Measurements from ENCODE around the gene ANKRD55. TPM values are rescaled to one million over a fixed set of nuclear protein-coding genes. Genes with fewer than 3 reads are reported as not detected.
"Not testable (repeated sequence)": the region's sequence is repeated elsewhere in the genome, so short reads cannot be mapped to it uniquely, and the experiment has no call there.

The ANKRD55 gene
- total RNA-seq, 2 experiments from 2014 or later = 0.23 to 0.50 TPM

GRCh38 chr5:56262279-56262678 lies 29.1 kb upstream of the ANKRD55 start:
- H3K4me1 Mint-ChIP-seq = no peaks in the 10 kb centered on the region
- no peak overlapping the region for H3K27ac Mint-ChIP-seq
- H3K4me3 Mint-ChIP-seq = no peak overlapping the region
- DNase-seq = no peak
- peaks cover 4% of the 10 kb centered on the region for H3K27me3 Mint-ChIP-seq
- H3K36me3 Mint-ChIP-seq = no peaks in the 10 kb centered on the region
- H3K9me3 Mint-ChIP-seq = no peaks in the 10 kb centered on the region

- H3K36me3 Mint-ChIP-seq = no peaks in the 10 kb centered on the region
- H3K4me1 Mint-ChIP-seq = no peaks in the 10 kb centered on the region
- no peak overlapping the region for H3K4me3 Mint-ChIP-seq
- H3K9me3 Mint-ChIP-seq = no peaks in the 10 kb centered on the region
- no peak overlapping the region for H3K27ac Mint-ChIP-seq
- peaks cover 4% of the 10 kb centered on the region for H3K27me3 Mint-ChIP-seq
- DNase-seq = no peak
Observed at GRCh38 chr5:56259002-56259511, 25.9 kb upstream of the ANKRD55 start.

- DNase-seq, H3K27ac Mint-ChIP-seq: not testable (repeated sequence)
Observed at GRCh38 chr5:56257763-56258529, 24.8 kb upstream of the ANKRD55 start.

GRCh38 chr5:56257010-56257409 lies 23.9 kb upstream of the ANKRD55 start:
- no peak for DNase-seq
- no peaks in the 10 kb centered on the region for H3K9me3 Mint-ChIP-seq
- H3K36me3 Mint-ChIP-seq = no peaks in the 10 kb centered on the region
- H3K4me3 Mint-ChIP-seq = no peak overlapping the region
- no peaks in the 10 kb centered on the region for H3K4me1 Mint-ChIP-seq
- no peak overlapping the region for H3K27ac Mint-ChIP-seq
- no peaks in the 10 kb centered on the region for H3K27me3 Mint-ChIP-seq

More at GRCh38 chr5:56257763-56258529, 24.8 kb upstream of the ANKRD55 start:
- H3K36me3 Mint-ChIP-seq, H3K4me1 Mint-ChIP-seq, H3K9me3 Mint-ChIP-seq, H3K27me3 Mint-ChIP-seq, H3K4me3 Mint-ChIP-seq: not testable (repeated sequence)

- DNase-seq = no peak
- Mint-ChIP-seq H3K27me3 (no peaks in the 10 kb centered on the region), H3K9me3 (no peaks in the 10 kb centered on the region), H3K4me1 (no peaks in the 10 kb centered on the region), H3K4me3 (no peak overlapping the region), H3K36me3 (no peaks in the 10 kb centered on the region), H3K27ac (no peak overlapping the region)
Observed at GRCh38 chr5:56255502-56255901, 22.4 kb upstream of the ANKRD55 start.

- H3K4me1 Mint-ChIP-seq = no peaks in the 10 kb centered on the region
- H3K4me3 Mint-ChIP-seq = no peak overlapping the region
- H3K9me3 Mint-ChIP-seq = peaks cover under 1% of the 10 kb centered on the region
- no peak overlapping the region for H3K27ac Mint-ChIP-seq
- no peaks in the 10 kb centered on the region for H3K36me3 Mint-ChIP-seq
- DNase-seq = no peak
- no peaks in the 10 kb centered on the region for H3K27me3 Mint-ChIP-seq
Observed at GRCh38 chr5:56253924-56254323, 20.8 kb upstream of the ANKRD55 start.

- Mint-ChIP-seq H3K36me3 (no peaks in the 10 kb centered on the region), H3K9me3 (peaks cover 2% of the 10 kb centered on the region), H3K4me1 (no peaks in the 10 kb centered on the region), H3K4me3 (no peak overlapping the region), H3K27ac (no peak overlapping the region), H3K27me3 (no peaks in the 10 kb centered on the region)
- DNase-seq = no peak
Observed at GRCh38 chr5:56253126-56253525, 20.0 kb upstream of the ANKRD55 start.

- H3K27ac Mint-ChIP-seq = no peak overlapping the region
- no peaks in the 10 kb centered on the region for H3K27me3 Mint-ChIP-seq
- no peak for DNase-seq
- H3K4me1 Mint-ChIP-seq = no peaks in the 10 kb centered on the region
- H3K9me3 Mint-ChIP-seq = peaks cover 2% of the 10 kb centered on the region
- H3K4me3 Mint-ChIP-seq = no peak overlapping the region
- H3K36me3 Mint-ChIP-seq = no peaks in the 10 kb centered on the region
Observed at GRCh38 chr5:56251918-56252553, 18.9 kb upstream of the ANKRD55 start.

- H3K4me3 Mint-ChIP-seq = no peak overlapping the region
- no peaks in the 10 kb centered on the region for H3K27me3 Mint-ChIP-seq
- H3K4me1 Mint-ChIP-seq = no peaks in the 10 kb centered on the region
- no peak overlapping the region for H3K27ac Mint-ChIP-seq
- H3K9me3 Mint-ChIP-seq = peaks cover 2% of the 10 kb centered on the region
- no peaks in the 10 kb centered on the region for H3K36me3 Mint-ChIP-seq
- DNase-seq = no peak
Observed at GRCh38 chr5:56251440-56251839, 18.3 kb upstream of the ANKRD55 start.

GRCh38 chr5:56250011-56250410 lies 16.9 kb upstream of the ANKRD55 start:
- Mint-ChIP-seq H3K4me1 (no peaks in the 10 kb centered on the region), H3K9me3 (peaks cover 2% of the 10 kb centered on the region), H3K36me3 (no peaks in the 10 kb centered on the region), H3K4me3 (no peak overlapping the region), H3K27ac (no peak overlapping the region), H3K27me3 (no peaks in the 10 kb centered on the region)
- DNase-seq = no peak

- H3K27ac Mint-ChIP-seq, H3K36me3 Mint-ChIP-seq, H3K4me3 Mint-ChIP-seq, H3K27me3 Mint-ChIP-seq, H3K4me1 Mint-ChIP-seq, DNase-seq, H3K9me3 Mint-ChIP-seq: not testable (repeated sequence)
Observed at GRCh38 chr5:56249085-56249484, 16.0 kb upstream of the ANKRD55 start.

GRCh38 chr5:56247592-56247991 lies 14.5 kb upstream of the ANKRD55 start:
- no peaks in the 10 kb centered on the region for H3K36me3 Mint-ChIP-seq
- H3K27me3 Mint-ChIP-seq = no peaks in the 10 kb centered on the region
- no peaks in the 10 kb centered on the region for H3K4me1 Mint-ChIP-seq
- no peak for DNase-seq
- peaks cover 2% of the 10 kb centered on the region for H3K9me3 Mint-ChIP-seq
- H3K4me3 Mint-ChIP-seq = no peak overlapping the region
- H3K27ac Mint-ChIP-seq = no peak overlapping the region

- H3K27ac Mint-ChIP-seq = no peak overlapping the region
- H3K27me3 Mint-ChIP-seq = no peaks in the 10 kb centered on the region
- H3K4me1 Mint-ChIP-seq = no peaks in the 10 kb centered on the region
- H3K36me3 Mint-ChIP-seq = no peaks in the 10 kb centered on the region
- no peak overlapping the region for H3K4me3 Mint-ChIP-seq
- H3K9me3 Mint-ChIP-seq = peaks cover 3% of the 10 kb centered on the region
- no peak for DNase-seq
Observed at GRCh38 chr5:56246769-56247168, 13.6 kb upstream of the ANKRD55 start.

- no peaks in the 10 kb centered on the region for H3K27me3 Mint-ChIP-seq
- H3K4me1 Mint-ChIP-seq = no peaks in the 10 kb centered on the region
- peaks cover 10% of the 10 kb centered on the region for H3K9me3 Mint-ChIP-seq
- H3K4me3 Mint-ChIP-seq = no peak overlapping the region
- no peak for DNase-seq
- H3K27ac Mint-ChIP-seq = no peak overlapping the region
- H3K36me3 Mint-ChIP-seq = peaks cover 4% of the 10 kb centered on the region
Observed at GRCh38 chr5:56245481-56245880, 12.4 kb upstream of the ANKRD55 start.

- Mint-ChIP-seq H3K27ac (no peak overlapping the region), H3K4me3 (no peak overlapping the region), H3K27me3 (no peaks in the 10 kb centered on the region), H3K36me3 (peaks cover 4% of the 10 kb centered on the region), H3K4me1 (no peaks in the 10 kb centered on the region), H3K9me3 (peaks cover 10% of the 10 kb centered on the region)
- no peak for DNase-seq
Observed at GRCh38 chr5:56244627-56245026, 11.5 kb upstream of the ANKRD55 start.

GRCh38 chr5:56242271-56242670 lies 9.1 kb upstream of the ANKRD55 start:
- not testable (repeated sequence) for H3K36me3 Mint-ChIP-seq, H3K27ac Mint-ChIP-seq, H3K4me3 Mint-ChIP-seq, H3K4me1 Mint-ChIP-seq, DNase-seq, H3K27me3 Mint-ChIP-seq
- H3K9me3 Mint-ChIP-seq = peaks cover 10% of the 10 kb centered on the region
